ENCODE data around the gene ADAM19.

DNA sequence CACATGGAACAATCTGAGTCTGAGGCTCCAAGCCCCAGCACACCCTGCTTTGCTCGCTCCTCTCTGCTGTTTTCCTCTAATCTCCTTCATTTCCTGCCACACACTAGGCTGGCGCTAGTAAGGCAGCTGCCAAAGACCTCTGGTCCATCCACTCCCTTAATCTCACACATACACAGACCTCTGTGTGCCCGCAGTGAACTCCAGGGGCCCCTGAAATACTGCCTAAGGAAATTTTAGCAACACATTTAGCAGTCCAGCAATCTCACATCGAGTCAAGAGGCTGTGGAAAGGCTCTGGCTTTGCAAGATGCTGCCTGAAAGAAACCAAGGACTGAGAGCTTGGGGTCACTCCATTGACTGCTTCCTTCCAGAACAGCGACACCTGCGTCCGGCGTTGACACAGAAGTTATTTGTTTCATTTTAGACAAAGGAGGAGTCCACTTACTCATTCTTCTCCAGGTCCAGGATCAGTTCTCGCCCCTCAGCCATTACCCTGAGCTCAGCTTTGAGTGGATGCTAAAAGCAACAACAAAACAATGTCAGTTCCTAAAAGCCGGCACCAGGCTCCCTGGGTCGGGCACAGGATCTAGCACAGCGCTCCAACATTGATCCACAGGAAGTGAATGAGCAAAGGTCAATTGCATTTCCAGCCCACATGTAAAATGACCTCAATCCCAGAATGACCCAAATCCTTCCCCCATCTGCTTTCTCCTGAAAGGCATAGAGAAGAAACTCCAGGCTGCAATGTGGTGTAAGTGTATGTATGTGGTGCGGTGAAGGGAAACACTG is 11.5 kb downstream of the ADAM19 start:
- TF ChIP-seq POLR2A (IDR thresholded peaks at IDR 0.05; ENCODE audit: low read length) (no peak), GATA1 (IDR thresholded peaks at IDR 0.05; ENCODE audit: low read depth, low read length) (no peak)

Measured in erythroblast (primary cell).